DND-41 (cell line): ENCODE measurements around the gene GCLC.
A peak's percentile ranks its signal among the peaks of the same experiment; 100 is the strongest.

ENCODE experiments used
- ATAC-seq: fragments of 200-7000 bp; cut with Tn5 transposase; 3 replicates; pipeline ENCODE4 v1.9.1; 2021; ENCODE audit warnings: low read depth; ENCODE audit not compliant: insufficient read depth
- DNase-seq: peaks from one replicate; pipeline ENCODE4 v3.0.0-alpha.2; 2020
- H2AFZ ChIP-seq: 2 replicates; pipeline ENCODE4 v1.6.0; 2012; ENCODE audit warnings: low read depth, low read length
- H3K27ac ChIP-seq: 2 replicates; pipeline ENCODE4 v1.5.1; 2012; ENCODE audit warnings: low read length, inconsistent platforms
- H3K27me3 ChIP-seq: fragments of 200-600 bp; sonication (generic); 2 replicates; pipeline ENCODE4 v1.6.0; 2012; ENCODE audit warnings: low read length, mild to moderate bottlenecking, inconsistent platforms; ENCODE audit not compliant: insufficient read depth, poor library complexity
- H3K36me3 ChIP-seq: 2 replicates; pipeline ENCODE4 v1.5.1; 2012; ENCODE audit warnings: low read length, inconsistent platforms; ENCODE audit not compliant: insufficient read depth
- H3K4me1 ChIP-seq: 2 replicates; pipeline ENCODE4 v1.5.1; 2012; ENCODE audit warnings: mild to moderate bottlenecking, low read length; ENCODE audit not compliant: insufficient read depth
- H3K4me2 ChIP-seq: 2 replicates; pipeline ENCODE4 v1.6.0; 2012; ENCODE audit warnings: mild to moderate bottlenecking, moderate library complexity, low read length, inconsistent platforms; ENCODE audit not compliant: insufficient read depth
- H3K4me3 ChIP-seq, 2 experiments: fragments of 200-600 bp in 1 of 2; shearing (Covaris generic) in 1 of 2; 2 replicates each; pipeline ENCODE4 v1.5.1; 2012 to 2016; ENCODE audit warnings: inconsistent platforms in 2 of 2, low read length in 2 of 2, mild to moderate bottlenecking in 2 of 2, low read depth in 1 of 2, moderate library complexity in 1 of 2
- H3K79me2 ChIP-seq: 2 replicates; pipeline ENCODE4 v1.6.0; 2012; ENCODE audit warnings: low read length, inconsistent platforms; ENCODE audit not compliant: insufficient read depth
- H3K9ac ChIP-seq: 2 replicates; pipeline ENCODE4 v1.6.0; 2012; ENCODE audit warnings: low read depth, mild to moderate bottlenecking, inconsistent platforms, low read length, moderate library complexity
- H3K9me3 ChIP-seq: 2 replicates; pipeline ENCODE4 v1.5.1; 2012; ENCODE audit warnings: low read length, moderate library complexity, mild to moderate bottlenecking, inconsistent platforms; ENCODE audit not compliant: insufficient read depth, severe bottlenecking
- H4K20me1 ChIP-seq: 2 replicates; pipeline ENCODE4 v1.6.0; 2012; ENCODE audit warnings: low read length; ENCODE audit not compliant: insufficient read depth
- EZH2 ChIP-seq: IDR thresholded peaks from 3 replicates; pipeline ENCODE4 v1.6.1; 2012; ENCODE audit warnings: borderline replicate concordance, low read depth, mild to moderate bottlenecking, moderate library complexity, low read length, inconsistent platforms; ENCODE audit not compliant: severe bottlenecking
- TF ChIP-seq, protein P1 (sequence below): IDR thresholded peaks from 2 replicates; pipeline ENCODE4 v1.5.1; 2012; ENCODE audit warnings: borderline replicate concordance, low read length, moderate library complexity, mild to moderate bottlenecking; ENCODE audit not compliant: poor library complexity, severe bottlenecking; ENCODE audit errors: extremely low read depth

The GCLC gene

DNA sequence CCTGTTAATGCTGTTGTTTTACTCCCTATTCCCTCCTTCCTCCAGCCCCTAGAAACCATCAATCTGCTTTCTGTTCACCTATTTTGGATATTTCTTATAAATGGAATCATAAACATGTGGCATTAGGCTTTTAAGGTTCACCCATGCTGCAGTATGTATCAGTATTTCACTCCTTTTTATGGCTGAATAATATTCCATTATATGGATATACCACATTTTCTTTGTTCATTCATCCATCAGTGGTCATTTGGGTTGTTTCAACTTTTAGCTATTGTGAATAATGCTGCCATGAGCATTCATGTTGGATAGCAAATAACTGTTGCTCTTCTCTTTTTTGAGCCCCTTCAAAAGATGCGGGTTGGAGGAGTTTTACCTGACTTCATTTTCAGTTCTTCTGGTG is 89.2 kb downstream of the GCLC start:
- no peak overlapping the region for H3K27ac ChIP-seq
- no peak for TF ChIP-seq EZH2
- TF ChIP-seq, protein P1, sequence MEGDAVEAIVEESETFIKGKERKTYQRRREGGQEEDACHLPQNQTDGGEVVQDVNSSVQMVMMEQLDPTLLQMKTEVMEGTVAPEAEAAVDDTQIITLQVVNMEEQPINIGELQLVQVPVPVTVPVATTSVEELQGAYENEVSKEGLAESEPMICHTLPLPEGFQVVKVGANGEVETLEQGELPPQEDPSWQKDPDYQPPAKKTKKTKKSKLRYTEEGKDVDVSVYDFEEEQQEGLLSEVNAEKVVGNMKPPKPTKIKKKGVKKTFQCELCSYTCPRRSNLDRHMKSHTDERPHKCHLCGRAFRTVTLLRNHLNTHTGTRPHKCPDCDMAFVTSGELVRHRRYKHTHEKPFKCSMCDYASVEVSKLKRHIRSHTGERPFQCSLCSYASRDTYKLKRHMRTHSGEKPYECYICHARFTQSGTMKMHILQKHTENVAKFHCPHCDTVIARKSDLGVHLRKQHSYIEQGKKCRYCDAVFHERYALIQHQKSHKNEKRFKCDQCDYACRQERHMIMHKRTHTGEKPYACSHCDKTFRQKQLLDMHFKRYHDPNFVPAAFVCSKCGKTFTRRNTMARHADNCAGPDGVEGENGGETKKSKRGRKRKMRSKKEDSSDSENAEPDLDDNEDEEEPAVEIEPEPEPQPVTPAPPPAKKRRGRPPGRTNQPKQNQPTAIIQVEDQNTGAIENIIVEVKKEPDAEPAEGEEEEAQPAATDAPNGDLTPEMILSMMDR, result no peak
- no peaks in the 10 kb centered on the region for H3K9me3 ChIP-seq
- H3K4me3 ChIP-seq, result no peak overlapping the region
- H3K27me3 ChIP-seq, result no peaks in the 10 kb centered on the region
- H3K36me3 ChIP-seq, result no peaks in the 10 kb centered on the region
- H4K20me1 ChIP-seq, result no peaks in the 10 kb centered on the region
- H3K79me2 ChIP-seq, result no peaks in the 10 kb centered on the region
- no peak overlapping the region for H3K9ac ChIP-seq
- H3K4me2 ChIP-seq, result no peak overlapping the region
- no peak for ATAC-seq
- no peak for DNase-seq
- H3K4me1 ChIP-seq, result no peaks in the 10 kb centered on the region
- no peak overlapping the region for H2AFZ ChIP-seq

DNA sequence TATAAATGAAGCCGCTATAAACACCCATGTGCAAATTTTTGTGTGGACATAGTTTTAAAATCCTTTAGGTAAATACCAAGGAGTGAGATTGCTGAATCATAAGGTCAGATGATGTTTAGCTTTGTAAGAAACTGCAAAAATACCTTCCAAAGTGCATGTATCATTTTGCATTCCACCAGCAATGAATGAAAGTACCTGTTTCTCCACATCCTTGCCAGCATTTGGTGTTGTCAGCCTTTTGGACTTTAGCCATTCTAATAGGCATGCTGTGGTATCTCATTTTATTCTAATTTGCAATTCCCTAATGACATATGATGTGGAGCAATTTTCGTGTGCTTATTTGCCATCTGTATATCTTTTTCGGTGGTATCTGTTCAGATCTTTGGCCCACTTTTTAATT is 93.7 kb downstream of the GCLC start:
- TF ChIP-seq, protein P1, result no peak
- TF ChIP-seq EZH2, result no peak
- Histone ChIP-seq H3K27me3 (no peaks in the 10 kb centered on the region), H3K4me2 (no peak overlapping the region), H4K20me1 (no peaks in the 10 kb centered on the region), H3K79me2 (no peaks in the 10 kb centered on the region), H3K4me1 (no peaks in the 10 kb centered on the region), H2AFZ (no peak overlapping the region), H3K4me3 (no peak overlapping the region), H3K9ac (no peak overlapping the region), H3K36me3 (no peaks in the 10 kb centered on the region), H3K9me3 (no peaks in the 10 kb centered on the region), H3K27ac (no peak overlapping the region)
- DNase-seq, result no peak
- no peak for ATAC-seq

DNA sequence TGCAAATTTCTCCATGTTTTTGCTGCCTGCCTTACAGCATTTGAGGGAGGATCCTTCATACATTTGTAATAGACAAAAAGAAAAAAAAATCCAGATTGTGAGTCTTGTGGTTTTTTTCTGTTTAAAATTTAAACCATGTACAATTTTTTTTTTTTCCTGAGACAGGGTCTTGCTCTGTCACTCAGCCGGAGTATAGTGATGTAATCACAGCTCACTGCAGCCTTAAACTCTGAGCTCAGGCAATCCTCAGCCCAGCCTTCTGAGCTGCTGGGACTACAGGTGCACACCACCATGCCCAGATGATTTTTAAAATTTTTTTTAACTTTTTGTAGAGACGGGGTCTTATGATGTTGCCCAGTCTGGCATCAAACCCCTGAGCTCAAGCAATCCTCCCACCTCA is 97.0 kb downstream of the GCLC start:
- no peaks in the 10 kb centered on the region for H3K27me3 ChIP-seq
- no peak overlapping the region for H3K9ac ChIP-seq
- H3K9me3 ChIP-seq, result no peaks in the 10 kb centered on the region
- H2AFZ ChIP-seq, result no peak overlapping the region
- no peak overlapping the region for H3K4me3 ChIP-seq
- H3K4me1 ChIP-seq, result no peaks in the 10 kb centered on the region
- ATAC-seq (peak; percentile 66; the same call in 2 of the 3 replicates), DNase-seq (no peak)
- H3K79me2 ChIP-seq, result no peaks in the 10 kb centered on the region
- no peaks in the 10 kb centered on the region for H3K36me3 ChIP-seq
- H4K20me1 ChIP-seq, result no peaks in the 10 kb centered on the region
- H3K4me2 ChIP-seq, result no peak overlapping the region
- TF ChIP-seq EZH2, result no peak
- TF ChIP-seq, protein P1, result no peak
- H3K27ac ChIP-seq, result no peak overlapping the region
